ENCODE results near the gene EYS. TPM values are rescaled to one million over a fixed set of nuclear protein-coding genes. Genes with fewer than 3 reads are reported as not detected.

Gene EYS
- total and polyA plus RNA-seq, 9 of the 15 experiments (the other 6 are each of a cell fraction or from before 2014, with no cell fraction given), result 0.03 to 0.36 (median 0.10) TPM; not detected in 2

DNA sequence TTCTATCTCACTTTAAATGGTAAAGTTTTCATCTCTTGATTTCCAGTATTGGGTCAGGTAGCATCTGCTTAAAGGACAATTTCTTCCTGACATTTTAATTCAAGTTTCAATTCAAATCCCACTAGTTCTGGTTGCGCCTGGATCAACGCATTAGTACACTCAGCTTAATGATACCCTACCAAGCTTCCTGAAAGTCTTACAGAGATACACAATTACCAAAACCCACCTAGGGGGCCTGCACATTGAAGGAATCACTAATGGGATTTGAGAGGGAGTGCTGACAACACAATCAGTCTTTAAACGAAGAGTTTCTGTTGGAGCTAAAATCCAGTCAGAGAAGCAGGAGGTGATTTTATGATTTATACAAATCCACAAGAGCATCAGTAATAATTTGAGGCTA, 1778.4 kb downstream of the EYS start:
- in situ Hi-C loops (cut with MboI) (no loop called here), intact Hi-C loops (cut with micrococcal nuclease) (no loop called here)
- Histone ChIP-seq H4K20me1 (replicated peaks; ENCODE audit: control insufficient read depth, insufficient read depth, low read length) (no peaks in the 10 kb centered on the region), H3K9me3 (replicated peaks; ENCODE audit: control insufficient read depth, insufficient read depth, low read depth, low read length) (no peaks in the 10 kb centered on the region), H3K9ac (ENCODE audit: insufficient read depth in 1 of 2, low read depth in 2 of 2, low read length in 2 of 2) (no peak overlapping the region), H3K4me2 (ENCODE audit: insufficient read depth, low read length) (no peak overlapping the region), H3K9me1 (ENCODE audit: control insufficient read depth, insufficient read depth, low read length) (no peaks in the 10 kb centered on the region), H2AFZ (ENCODE audit: low read depth, low read length) (no peak overlapping the region), H3K4me1 (replicated peaks in 1 of 2; ENCODE audit: control insufficient read depth in 2 of 2, insufficient read depth in 2 of 2, low read length in 2 of 2) (no peaks in the 10 kb centered on the region), H3K27me3 (ENCODE audit: control insufficient read depth in 2 of 2, insufficient read depth in 2 of 2, low read length in 2 of 2) (no peaks in the 10 kb centered on the region), H3K79me2 (ENCODE audit: control insufficient read depth, insufficient read depth, low read length) (no peaks in the 10 kb centered on the region), H3K27ac (ENCODE audit: extremely low read depth, low read depth, low read length) (no peak overlapping the region), H3K4me3 (no peak overlapping the region), H3K36me3 (ENCODE audit: control insufficient read depth, insufficient read depth, low read length) (no peaks in the 10 kb centered on the region)
- no peak for ATAC-seq
- TF ChIP-seq GTF2F1 (IDR thresholded peaks at IDR 0.05; ENCODE audit: low read depth, low read length) (no peak), ZNF449 (CRISPR knock-in tag; IDR thresholded peaks at IDR 0.05) (no peak), OTX1 (CRISPR knock-in tag; IDR thresholded peaks at IDR 0.05) (no peak), ZNF586 (CRISPR knock-in tag; conservative IDR thresholded peaks at IDR 0.05) (no peak), TCF3 (CRISPR knock-in tag; IDR thresholded peaks at IDR 0.05) (no peak), ZNF347 (CRISPR knock-in tag; IDR thresholded peaks at IDR 0.05; ENCODE audit: low read depth) (no peak), MIER1 (IDR thresholded peaks at IDR 0.05; ENCODE audit: low read depth) (no peak), ZNF518B (CRISPR knock-in tag; IDR thresholded peaks at IDR 0.05) (no peak), SMARCC2 (IDR thresholded peaks at IDR 0.05; ENCODE audit: low read depth) (no peak), HCFC1 (IDR thresholded peaks at IDR 0.05; ENCODE audit: low read depth, low read length) (no peak), ZNF717 (CRISPR knock-in tag; IDR thresholded peaks at IDR 0.05) (no peak), FOXK1 (CRISPR knock-in tag; IDR thresholded peaks at IDR 0.05; ENCODE audit: borderline replicate concordance) (no peak), RBBP5 (IDR thresholded peaks at IDR 0.05; ENCODE audit: borderline replicate concordance, insufficient read depth, low read length, poor library complexity, severe bottlenecking) (no peak)
- no TSS peak for BruUV-seq (replicated peaks)
- POLR2A ChIA-PET, result no interaction called here
- CTCF ChIA-PET (ENCODE audit: low intra/inter-chr PET ratio), result no interaction called here
- DNase-seq (ENCODE audit: extremely low read depth in 1 of 4, low spot score in 3 of 4), result no peak
- FAIRE-seq, result no peak
- 3% methylated on average over 3 of the region's 3 CpGs for WGBS (ENCODE audit: insufficient coverage, low coverage, missing lambda C conversion rate)
